ENCODE data around the gene BCAT1. TPM values are rescaled to one million over a fixed set of nuclear protein-coding genes. Genes with fewer than 3 reads are reported as not detected.
A peak's percentile ranks its signal among the peaks of the same experiment; 100 is the strongest.

The BCAT1 gene
- total RNA-seq, 2 donors from 2014 or later: 4.2 to 7.4 TPM

DNA sequence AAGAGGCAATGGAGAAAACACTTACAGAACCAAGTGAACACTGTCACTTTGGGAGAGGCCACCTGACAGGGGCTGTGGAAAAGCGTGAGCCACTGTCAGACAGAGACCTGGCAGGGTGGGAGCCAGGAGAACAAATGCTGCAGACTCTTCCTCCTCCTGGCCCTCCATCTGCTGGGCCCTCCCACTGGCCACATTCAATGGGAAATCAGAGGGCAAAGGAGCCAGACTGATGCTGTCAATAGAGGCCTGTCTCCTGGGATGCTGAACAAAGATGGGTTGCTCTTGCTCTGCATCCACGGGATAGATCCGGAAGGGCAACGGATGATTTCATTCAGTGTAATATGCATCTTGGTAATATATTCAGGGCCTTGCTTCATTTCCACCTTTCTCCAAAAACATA lies 44.9 kb upstream of the BCAT1 start:
- Histone ChIP-seq H3K4me1 (no peaks in the 10 kb centered on the region), H3K27ac (no peak overlapping the region), H3K4me3 (no peak overlapping the region), H3K9ac (ENCODE audit: low read depth in 2 of 2, low read length in 2 of 2) (no peak overlapping the region), H3K36me3 (no peaks in the 10 kb centered on the region), H3K9me3 (no peaks in the 10 kb centered on the region), H3K27me3 (no peaks in the 10 kb centered on the region)
- DNase-seq: no peak
- TF ChIP-seq, protein P1, sequence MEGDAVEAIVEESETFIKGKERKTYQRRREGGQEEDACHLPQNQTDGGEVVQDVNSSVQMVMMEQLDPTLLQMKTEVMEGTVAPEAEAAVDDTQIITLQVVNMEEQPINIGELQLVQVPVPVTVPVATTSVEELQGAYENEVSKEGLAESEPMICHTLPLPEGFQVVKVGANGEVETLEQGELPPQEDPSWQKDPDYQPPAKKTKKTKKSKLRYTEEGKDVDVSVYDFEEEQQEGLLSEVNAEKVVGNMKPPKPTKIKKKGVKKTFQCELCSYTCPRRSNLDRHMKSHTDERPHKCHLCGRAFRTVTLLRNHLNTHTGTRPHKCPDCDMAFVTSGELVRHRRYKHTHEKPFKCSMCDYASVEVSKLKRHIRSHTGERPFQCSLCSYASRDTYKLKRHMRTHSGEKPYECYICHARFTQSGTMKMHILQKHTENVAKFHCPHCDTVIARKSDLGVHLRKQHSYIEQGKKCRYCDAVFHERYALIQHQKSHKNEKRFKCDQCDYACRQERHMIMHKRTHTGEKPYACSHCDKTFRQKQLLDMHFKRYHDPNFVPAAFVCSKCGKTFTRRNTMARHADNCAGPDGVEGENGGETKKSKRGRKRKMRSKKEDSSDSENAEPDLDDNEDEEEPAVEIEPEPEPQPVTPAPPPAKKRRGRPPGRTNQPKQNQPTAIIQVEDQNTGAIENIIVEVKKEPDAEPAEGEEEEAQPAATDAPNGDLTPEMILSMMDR (IDR thresholded peaks at IDR 0.05): no peak
- intact Hi-C loops (cut with DNase I): loop anchor here (2.0 kb wide), 1 partner anchor 139 kb away; no protein-coding TSS in a partner anchor

DNA sequence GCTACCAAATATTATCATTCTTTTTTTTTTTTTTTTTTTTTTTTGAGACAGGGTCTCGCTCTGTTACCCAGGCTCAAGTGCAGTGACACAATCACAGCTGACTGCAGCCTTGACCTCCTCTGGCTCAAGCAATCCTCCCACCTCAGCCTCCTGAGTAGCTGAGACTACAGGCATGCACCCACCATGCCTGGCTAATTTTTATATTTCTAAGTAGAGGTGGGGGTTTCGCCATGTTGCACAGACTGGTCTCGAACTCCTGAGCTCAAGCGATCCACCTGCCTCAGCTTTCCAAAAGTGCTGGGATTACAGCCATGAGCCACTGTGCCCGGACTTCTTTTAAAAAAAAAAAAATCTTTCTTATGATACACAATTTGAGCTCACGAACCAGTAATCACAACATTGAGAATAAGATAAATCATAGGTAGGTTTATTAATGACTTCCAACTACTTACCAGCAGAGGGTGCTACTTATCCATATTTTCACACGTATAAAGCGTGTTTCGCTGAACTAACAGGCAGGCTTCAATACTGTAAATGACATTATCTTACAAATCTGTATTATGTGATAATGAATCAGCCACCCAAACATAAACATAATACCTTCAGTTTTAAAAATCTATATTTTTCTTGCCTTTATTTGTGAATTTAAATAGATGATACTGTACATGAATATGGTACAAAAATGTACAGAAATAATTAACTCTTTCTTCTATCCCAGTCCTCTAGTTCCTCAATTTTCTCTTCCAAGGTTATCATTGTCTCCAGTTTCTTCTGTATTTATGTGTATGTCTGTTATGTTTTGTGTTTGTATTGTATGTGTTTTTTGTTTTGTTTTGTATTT lies 42.5 kb upstream of the BCAT1 start:
- TF ChIP-seq, protein P1 (IDR thresholded peaks at IDR 0.05): peak; percentile 49

DNA sequence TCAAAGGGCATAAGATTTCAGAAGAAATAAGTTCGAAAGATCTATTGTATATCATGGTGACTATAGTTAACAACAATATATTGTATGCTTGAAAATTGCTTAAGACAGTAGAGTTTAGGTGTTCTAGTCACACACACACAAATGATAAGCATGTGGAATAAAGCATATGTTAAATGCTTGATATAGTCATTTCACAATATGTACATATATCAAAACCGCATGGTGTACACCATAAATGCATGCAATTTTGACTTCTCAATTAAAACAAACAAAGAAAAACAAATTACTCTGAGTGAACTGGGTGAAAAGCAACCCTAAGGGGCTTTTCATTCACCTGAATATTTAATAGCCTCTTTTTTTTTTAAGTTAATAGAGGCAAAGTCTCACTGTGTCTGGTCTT lies 40.3 kb upstream of the BCAT1 start:
- Histone ChIP-seq H3K27ac (no peak overlapping the region), H3K4me3 (no peak overlapping the region), H3K4me1 (no peaks in the 10 kb centered on the region), H3K9me3 (no peaks in the 10 kb centered on the region), H3K9ac (ENCODE audit: low read depth in 2 of 2, low read length in 2 of 2) (no peak overlapping the region), H3K36me3 (no peaks in the 10 kb centered on the region), H3K27me3 (no peaks in the 10 kb centered on the region)
- TF ChIP-seq, protein P1 (IDR thresholded peaks at IDR 0.05): no peak
- no peak for DNase-seq
- intact Hi-C loops (cut with DNase I): no loop called here

More for the DNA sequence above, 42.5 kb upstream of the BCAT1 start:
- Histone ChIP-seq H3K36me3 (no peaks in the 10 kb centered on the region), H3K9me3 (no peaks in the 10 kb centered on the region), H3K4me3 (no peak overlapping the region), H3K27ac (no peak overlapping the region), H3K27me3 (no peaks in the 10 kb centered on the region), H3K9ac (ENCODE audit: low read depth in 2 of 2, low read length in 2 of 2) (no peak overlapping the region), H3K4me1 (no peaks in the 10 kb centered on the region)
- intact Hi-C loops (cut with DNase I): loop anchor here (2.0 kb wide), 1 partner anchor 141 kb away; no protein-coding TSS in a partner anchor
- no peak for DNase-seq

DNA sequence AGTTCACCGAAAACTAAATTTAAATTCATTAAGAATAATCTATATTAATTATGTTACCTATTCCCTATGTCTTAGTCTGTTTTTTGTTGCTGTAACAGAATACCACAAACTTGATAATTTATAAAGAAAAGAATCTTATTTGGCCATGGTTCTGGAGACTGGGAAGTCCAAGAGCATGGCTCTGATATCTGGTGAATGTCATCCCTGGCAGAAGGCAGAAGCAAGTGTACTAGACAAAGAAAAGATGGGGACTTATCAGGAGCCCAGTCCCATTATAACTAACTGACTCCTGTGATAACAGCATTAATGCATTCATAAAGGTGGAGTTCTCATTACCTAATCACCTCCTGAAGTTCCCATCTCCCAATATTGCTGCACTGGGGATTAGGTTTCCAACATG lies 33.3 kb upstream of the BCAT1 start:
- Histone ChIP-seq H3K9me3 (no peaks in the 10 kb centered on the region), H3K4me3 (no peak overlapping the region), H3K9ac (ENCODE audit: low read depth in 2 of 2, low read length in 2 of 2) (no peak overlapping the region), H3K4me1 (no peaks in the 10 kb centered on the region), H3K36me3 (no peaks in the 10 kb centered on the region), H3K27me3 (no peaks in the 10 kb centered on the region), H3K27ac (no peak overlapping the region)
- intact Hi-C loops (cut with DNase I): no loop called here
- TF ChIP-seq, protein P1 (IDR thresholded peaks at IDR 0.05): no peak
- no peak for DNase-seq

DNA sequence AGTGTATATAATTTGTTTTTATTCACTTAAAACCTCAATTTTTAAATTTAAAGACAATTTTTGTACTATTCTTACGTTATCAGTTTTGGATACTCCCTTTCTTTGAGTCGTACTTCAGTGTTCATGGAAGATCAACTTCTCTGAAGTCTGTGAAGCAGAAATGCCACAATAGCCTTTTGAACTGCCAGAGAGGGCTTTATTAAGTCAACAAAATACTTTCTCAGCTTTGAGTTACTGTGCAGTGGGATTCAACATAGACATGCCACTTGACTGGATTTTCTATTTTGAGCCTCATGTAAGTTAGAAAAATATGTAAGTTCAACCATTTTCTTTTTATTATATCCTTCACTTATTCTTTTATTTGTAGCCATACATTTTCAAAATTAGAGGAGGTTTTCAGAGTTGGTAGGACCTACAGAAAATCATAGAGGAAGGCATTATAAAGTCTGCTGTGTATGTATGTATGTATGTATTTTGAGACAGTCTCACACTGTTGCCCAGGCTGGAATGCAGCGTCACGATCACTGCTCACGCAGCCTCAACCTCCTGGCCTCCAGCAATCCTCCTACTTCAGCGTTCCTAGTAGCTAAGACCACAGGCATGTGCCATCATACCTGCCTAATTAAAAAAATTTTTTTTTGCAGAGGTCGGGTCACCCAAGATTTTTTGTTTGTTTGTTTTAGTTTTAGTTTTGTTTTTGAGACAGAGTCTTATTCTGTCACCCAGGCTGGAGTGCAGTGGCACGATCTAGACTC lies 31.3 kb upstream of the BCAT1 start:
- H3K27me3 ChIP-seq: no peaks in the 10 kb centered on the region
- DNase-seq: no peak
- TF ChIP-seq, protein P1 (IDR thresholded peaks at IDR 0.05): no peak
- H3K27ac ChIP-seq: no peak overlapping the region
- no peaks in the 10 kb centered on the region for H3K9me3 ChIP-seq
- no peak overlapping the region for H3K4me3 ChIP-seq
- intact Hi-C loops (cut with DNase I): no loop called here
- no peaks in the 10 kb centered on the region for H3K4me1 ChIP-seq
- H3K9ac ChIP-seq (ENCODE audit: low read depth in 2 of 2, low read length in 2 of 2): no peak overlapping the region
- no peaks in the 10 kb centered on the region for H3K36me3 ChIP-seq

Measured in colonic mucosa (tissue), 4 donors.